GM10266 (cell line): ENCODE measurements around the gene IZUMO4.
"Not testable (repeated sequence)": the region's sequence is repeated elsewhere in the genome, so short reads cannot be mapped to it uniquely, and the experiment has no call there.

ENCODE experiments used
- DNase-seq: peaks from one replicate; pipeline ENCODE4 v3.0.0; 2012; ENCODE audit errors: extremely low spot score
- TF ChIP-seq, protein P1 (sequence below): IDR thresholded peaks from 2 replicates; pipeline ENCODE4 v1.5.1; 2012; ENCODE audit warnings: mild to moderate bottlenecking, low read depth; ENCODE audit not compliant: control insufficient read depth, insufficient read depth; ENCODE audit errors: missing control alignments

IZUMO4 gene

DNA sequence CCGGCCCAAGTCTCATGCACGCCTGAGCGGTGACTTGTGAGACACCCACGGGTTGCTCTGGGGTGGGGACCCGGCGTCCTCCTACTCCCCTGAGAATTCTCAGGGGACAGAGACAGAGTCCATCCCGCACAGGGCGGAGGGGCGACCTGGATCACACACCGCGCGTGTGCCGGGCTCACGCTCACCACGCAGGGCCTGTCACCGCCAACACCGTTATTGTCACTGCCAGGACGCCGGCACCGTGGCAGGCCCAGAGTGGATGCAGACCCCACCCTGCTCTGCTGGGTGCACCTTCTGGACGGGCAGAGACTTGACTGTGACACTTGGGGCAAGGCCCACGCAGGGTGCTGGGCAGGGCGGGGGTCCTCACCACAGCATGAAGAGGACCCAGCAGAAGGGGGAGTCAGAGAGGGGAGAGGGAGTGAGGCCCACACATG lies 16.8 kb upstream of the IZUMO4 start:
- DNase-seq, result no peak

GRCh38 chr19:2080336-2080988 lies 16.3 kb upstream of the IZUMO4 start:
- TF ChIP-seq, protein P1, sequence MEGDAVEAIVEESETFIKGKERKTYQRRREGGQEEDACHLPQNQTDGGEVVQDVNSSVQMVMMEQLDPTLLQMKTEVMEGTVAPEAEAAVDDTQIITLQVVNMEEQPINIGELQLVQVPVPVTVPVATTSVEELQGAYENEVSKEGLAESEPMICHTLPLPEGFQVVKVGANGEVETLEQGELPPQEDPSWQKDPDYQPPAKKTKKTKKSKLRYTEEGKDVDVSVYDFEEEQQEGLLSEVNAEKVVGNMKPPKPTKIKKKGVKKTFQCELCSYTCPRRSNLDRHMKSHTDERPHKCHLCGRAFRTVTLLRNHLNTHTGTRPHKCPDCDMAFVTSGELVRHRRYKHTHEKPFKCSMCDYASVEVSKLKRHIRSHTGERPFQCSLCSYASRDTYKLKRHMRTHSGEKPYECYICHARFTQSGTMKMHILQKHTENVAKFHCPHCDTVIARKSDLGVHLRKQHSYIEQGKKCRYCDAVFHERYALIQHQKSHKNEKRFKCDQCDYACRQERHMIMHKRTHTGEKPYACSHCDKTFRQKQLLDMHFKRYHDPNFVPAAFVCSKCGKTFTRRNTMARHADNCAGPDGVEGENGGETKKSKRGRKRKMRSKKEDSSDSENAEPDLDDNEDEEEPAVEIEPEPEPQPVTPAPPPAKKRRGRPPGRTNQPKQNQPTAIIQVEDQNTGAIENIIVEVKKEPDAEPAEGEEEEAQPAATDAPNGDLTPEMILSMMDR, result no peak
- DNase-seq, result no peak

More for the DNA sequence above, 16.8 kb upstream of the IZUMO4 start:
- TF ChIP-seq, protein P1, result no peak

GRCh38 chr19:2081873-2082810 lies 14.6 kb upstream of the IZUMO4 start:
- DNase-seq, result peak; percentile 69
- TF ChIP-seq, protein P1, result no peak

DNA sequence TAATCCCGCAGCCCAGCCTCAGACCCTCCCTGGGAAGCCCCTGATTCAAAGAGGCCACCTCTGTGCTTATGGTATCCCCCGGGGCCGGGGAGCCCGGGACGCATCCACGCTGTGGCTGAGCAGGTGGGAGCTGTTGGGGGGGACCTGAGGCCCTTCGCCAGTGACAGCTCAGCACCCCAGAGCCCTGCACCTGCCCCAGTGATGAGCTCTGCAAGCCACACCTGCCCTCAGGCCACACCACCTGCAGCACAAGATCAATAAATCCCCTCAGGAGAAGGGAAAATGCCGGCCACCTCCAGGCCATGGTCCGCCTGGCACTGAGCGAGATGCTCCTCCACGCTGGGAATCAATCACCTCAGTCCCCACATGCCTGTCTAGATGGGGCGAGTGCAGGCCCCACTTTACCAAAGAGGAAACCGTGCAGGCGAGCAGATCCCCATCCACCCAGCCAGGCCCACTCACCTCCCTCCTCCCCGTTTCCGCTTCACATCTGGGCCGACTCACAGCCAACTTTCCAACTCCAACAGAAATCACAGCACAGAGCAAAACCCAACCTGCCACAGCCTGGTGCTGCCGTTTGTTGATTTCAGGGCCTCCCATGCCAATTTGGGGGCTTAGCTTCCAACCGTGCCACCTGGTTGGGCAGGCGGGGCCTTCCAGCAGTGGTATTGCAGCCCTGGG lies 13.4 kb upstream of the IZUMO4 start:
- peak; percentile 65 for DNase-seq
- TF ChIP-seq, protein P1, result no peak

DNA sequence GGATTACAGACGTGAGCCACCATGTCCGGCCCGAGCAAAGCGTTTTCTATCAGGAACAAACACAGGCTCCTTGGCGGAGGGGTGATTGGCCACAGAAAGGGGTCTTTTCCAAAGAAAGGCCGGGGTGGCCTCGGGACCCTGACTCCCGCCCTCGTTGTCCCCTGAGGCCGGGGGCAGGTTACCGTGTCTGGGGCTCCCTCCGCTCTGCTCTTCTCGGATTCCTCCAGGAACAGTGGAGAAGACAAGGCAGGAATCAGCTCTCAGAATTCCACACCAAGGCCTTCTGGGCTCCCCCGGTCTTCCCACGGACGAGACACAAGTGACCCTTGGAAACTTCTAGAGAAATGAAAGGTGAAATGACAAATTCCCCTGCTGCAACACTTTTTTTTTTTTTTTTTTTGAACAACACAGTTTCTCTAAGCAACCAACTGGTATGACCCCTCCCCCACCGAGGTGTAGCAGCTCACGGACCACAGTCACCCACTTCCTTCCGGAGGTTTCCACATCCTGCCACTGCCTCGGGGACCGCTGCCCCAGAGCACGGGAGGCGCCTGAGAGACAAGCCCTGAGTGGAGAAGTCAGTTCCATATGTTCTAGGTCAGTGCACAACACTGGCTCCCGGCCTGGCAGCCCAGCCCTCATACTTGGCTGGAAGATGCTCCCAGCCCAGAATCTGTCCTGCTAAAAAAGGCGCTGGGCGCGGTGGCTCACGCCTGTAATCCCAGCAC lies 11.6 kb upstream of the IZUMO4 start:
- peak; percentile 87 for DNase-seq
- TF ChIP-seq, protein P1, result no peak

DNA sequence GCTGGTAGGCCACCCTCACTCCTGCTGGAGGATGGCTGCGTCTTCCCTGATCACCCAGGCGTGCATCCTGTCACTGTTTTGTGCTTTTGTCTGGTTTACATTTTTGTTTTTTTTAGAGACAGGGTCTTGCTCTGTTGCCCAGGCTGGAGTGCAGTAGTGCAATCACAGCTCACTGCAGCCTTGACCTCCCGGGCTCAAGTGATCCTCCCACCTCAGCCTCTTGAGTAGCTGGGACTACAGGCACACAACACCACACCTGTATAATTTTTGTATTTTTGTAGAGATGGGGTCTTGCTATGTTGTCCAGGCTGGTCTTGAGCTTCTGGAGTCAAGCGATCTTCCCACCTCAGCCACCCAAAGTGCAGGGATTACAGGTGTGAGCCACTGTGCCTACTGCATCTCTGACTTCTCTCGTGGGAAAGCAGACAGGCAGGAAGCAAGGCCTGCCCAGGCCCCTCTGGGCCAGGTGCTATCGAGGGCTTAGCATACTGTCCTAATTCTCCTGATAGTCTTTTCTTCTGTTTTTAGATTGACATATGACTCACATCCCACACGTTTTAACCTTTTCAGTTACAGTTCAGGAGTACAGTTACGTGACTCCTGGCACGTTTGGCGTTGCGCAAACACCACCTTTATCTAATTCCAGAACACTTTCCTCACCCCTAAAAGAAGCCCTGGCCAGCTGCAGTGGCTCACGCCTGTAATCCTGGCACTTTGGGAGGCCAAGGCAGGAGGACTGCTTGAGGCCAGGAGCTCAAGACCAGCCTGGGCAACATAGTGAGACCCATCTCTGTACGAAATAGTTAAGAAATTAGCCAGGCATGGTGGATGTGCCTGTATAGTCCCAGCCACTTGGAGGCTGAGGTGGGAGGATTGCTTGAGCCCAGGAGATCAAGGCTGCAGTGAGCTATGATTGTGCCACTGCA lies 9.8 kb upstream of the IZUMO4 start:
- not testable (repeated sequence) for DNase-seq
